Keratinocyte (primary cell): ENCODE results near the gene TNP2.

ENCODE experiments used
- EZH2 ChIP-seq: IDR thresholded peaks from one replicate; pipeline ENCODE4 v1.6.1; 2012; ENCODE audit warnings: inconsistent platforms, mild to moderate bottlenecking, low read length, moderate library complexity
- TF ChIP-seq, protein P1 (sequence below), 3 experiments: IDR thresholded peaks in 1 of 3; conservative IDR thresholded peaks in 1 of 3; optimal IDR thresholded peaks in 1 of 3; 2 replicates in 2 of 3; 3 replicates in 1 of 3; pipeline versions ENCODE3 to v1.5.1; 2011; ENCODE audit warnings: low read length in 3 of 3, mild to moderate bottlenecking in 3 of 3, moderate library complexity in 2 of 3, control low read depth in 1 of 3, inconsistent platforms in 1 of 3; ENCODE audit not compliant: insufficient read depth in 2 of 3; ENCODE audit errors: extremely low read depth in 1 of 3

DNA sequence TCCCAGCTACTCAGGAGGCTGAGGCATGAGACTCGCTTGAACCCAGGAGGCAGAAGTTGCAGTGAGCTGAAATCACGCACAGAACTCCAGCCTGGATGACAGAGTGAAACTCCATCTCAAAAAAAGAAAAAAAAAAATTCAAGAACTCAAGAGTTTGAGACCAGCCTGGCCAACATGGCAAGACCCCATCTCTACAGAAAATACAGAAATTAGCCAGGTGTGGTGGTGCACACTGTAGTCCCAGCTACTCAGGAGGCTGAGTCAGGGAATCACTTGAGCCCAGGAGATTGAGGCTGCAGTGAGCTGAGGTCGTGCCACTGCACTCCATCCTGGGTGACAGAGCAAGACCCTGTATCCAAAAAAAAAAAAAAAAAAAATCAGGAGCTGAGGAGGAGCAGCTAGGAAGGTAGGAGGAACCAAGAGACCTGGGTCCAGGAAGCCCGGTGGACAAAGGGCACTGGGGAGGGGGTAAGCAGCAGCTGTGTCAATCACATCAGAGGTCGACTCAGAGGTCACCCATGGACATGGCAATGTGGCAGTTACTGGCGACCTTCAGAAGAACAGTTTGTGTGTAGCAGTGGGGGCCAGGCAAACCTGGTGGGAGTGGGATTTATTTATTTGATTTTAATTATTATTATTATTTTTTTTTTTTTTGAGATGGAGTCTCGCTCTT, 23.1 kb upstream of the TNP2 start:
- TF ChIP-seq, protein P1, sequence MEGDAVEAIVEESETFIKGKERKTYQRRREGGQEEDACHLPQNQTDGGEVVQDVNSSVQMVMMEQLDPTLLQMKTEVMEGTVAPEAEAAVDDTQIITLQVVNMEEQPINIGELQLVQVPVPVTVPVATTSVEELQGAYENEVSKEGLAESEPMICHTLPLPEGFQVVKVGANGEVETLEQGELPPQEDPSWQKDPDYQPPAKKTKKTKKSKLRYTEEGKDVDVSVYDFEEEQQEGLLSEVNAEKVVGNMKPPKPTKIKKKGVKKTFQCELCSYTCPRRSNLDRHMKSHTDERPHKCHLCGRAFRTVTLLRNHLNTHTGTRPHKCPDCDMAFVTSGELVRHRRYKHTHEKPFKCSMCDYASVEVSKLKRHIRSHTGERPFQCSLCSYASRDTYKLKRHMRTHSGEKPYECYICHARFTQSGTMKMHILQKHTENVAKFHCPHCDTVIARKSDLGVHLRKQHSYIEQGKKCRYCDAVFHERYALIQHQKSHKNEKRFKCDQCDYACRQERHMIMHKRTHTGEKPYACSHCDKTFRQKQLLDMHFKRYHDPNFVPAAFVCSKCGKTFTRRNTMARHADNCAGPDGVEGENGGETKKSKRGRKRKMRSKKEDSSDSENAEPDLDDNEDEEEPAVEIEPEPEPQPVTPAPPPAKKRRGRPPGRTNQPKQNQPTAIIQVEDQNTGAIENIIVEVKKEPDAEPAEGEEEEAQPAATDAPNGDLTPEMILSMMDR (optimal IDR thresholded peaks at IDR 0.05 in 1 of 3, IDR thresholded peaks at IDR 0.05 in 1 of 3, conservative IDR thresholded peaks at IDR 0.05 in 1 of 3; ENCODE audit: extremely low read depth in 1 of 3, insufficient read depth in 2 of 3, low read length in 3 of 3): no peak
- no peak for TF ChIP-seq EZH2
